Measurements from ENCODE around the gene CARD11. TPM values are rescaled to one million over a fixed set of nuclear protein-coding genes. Genes with fewer than 3 reads are reported as not detected.

CARD11 gene
- total RNA-seq, 3 donors from 2014 or later = 0.80 to 2.9 (median 2.0) TPM

GRCh38 chr7:2936891-2937580 is 106.6 kb downstream of the CARD11 start:
- Histone ChIP-seq H3K27me3 (peaks cover 0 to 4% of the 10 kb centered on the region in 2 donors), H3K4me1 (no peaks in the 10 kb centered on the region), H3K4me3 (no peak overlapping the region), H3K36me3 (no peaks in the 10 kb centered on the region), H3K27ac (no peak overlapping the region), H3K9me3 (no peaks in the 10 kb centered on the region)
- intact Hi-C loops (cut with DNase I; ENCODE audit: low total_unique reads) = loop anchor here (5.0 kb wide), 1 partner anchor 1225 kb away; no protein-coding TSS in a partner anchor
- TF ChIP-seq POLR2A (IDR thresholded peaks at IDR 0.05) (no peak), POLR2AphosphoS5 (IDR thresholded peaks at IDR 0.05) (no peak), CTCF (IDR thresholded peaks at IDR 0.05) (no peak)
- peak in 1 of 2 donors; percentile 43 for DNase-seq (ENCODE audit: low spot score in 2 of 2)

GRCh38 chr7:2936301-2936700 is 107.4 kb downstream of the CARD11 start:
- no peak for DNase-seq (ENCODE audit: low spot score in 2 of 2)
- Histone ChIP-seq H3K27ac (no peak overlapping the region), H3K4me1 (no peaks in the 10 kb centered on the region), H3K27me3 (peaks cover 0 to 4% of the 10 kb centered on the region in 2 donors), H3K4me3 (no peak overlapping the region), H3K36me3 (no peaks in the 10 kb centered on the region), H3K9me3 (no peaks in the 10 kb centered on the region)
- intact Hi-C loops (cut with DNase I; ENCODE audit: low total_unique reads) = loop anchor here (5.0 kb wide), 1 partner anchor 1226 kb away; no protein-coding TSS in a partner anchor
- TF ChIP-seq POLR2A (IDR thresholded peaks at IDR 0.05) (no peak), POLR2AphosphoS5 (IDR thresholded peaks at IDR 0.05) (no peak), CTCF (IDR thresholded peaks at IDR 0.05) (no peak)

GRCh38 chr7:2934984-2935740 is 108.5 kb downstream of the CARD11 start:
- no peaks in the 10 kb centered on the region for H3K4me1 ChIP-seq
- H3K27me3 ChIP-seq = peaks cover 0 to 15% of the 10 kb centered on the region in 2 donors
- no peak for TF ChIP-seq POLR2AphosphoS5 (IDR thresholded peaks at IDR 0.05)
- no peak for TF ChIP-seq POLR2A (IDR thresholded peaks at IDR 0.05)
- no peak for TF ChIP-seq CTCF (IDR thresholded peaks at IDR 0.05)
- intact Hi-C loops (cut with DNase I; ENCODE audit: low total_unique reads) = loop anchor here (5.0 kb wide), 1 partner anchor 1227 kb away; no protein-coding TSS in a partner anchor
- H3K27ac ChIP-seq = no peak overlapping the region
- no peaks in the 10 kb centered on the region for H3K36me3 ChIP-seq
- no peaks in the 10 kb centered on the region for H3K9me3 ChIP-seq
- DNase-seq (ENCODE audit: low spot score in 2 of 2) = no peak
- no peak overlapping the region for H3K4me3 ChIP-seq

GRCh38 chr7:2934211-2934731 is 109.4 kb downstream of the CARD11 start:
- intact Hi-C loops (cut with DNase I; ENCODE audit: low total_unique reads) = no loop called here
- TF ChIP-seq POLR2A (IDR thresholded peaks at IDR 0.05) (no peak), POLR2AphosphoS5 (IDR thresholded peaks at IDR 0.05) (no peak)
- Histone ChIP-seq H3K4me3 (no peak overlapping the region), H3K36me3 (no peaks in the 10 kb centered on the region), H3K4me1 (no peaks in the 10 kb centered on the region), H3K27me3 (peaks cover 0 to 24% of the 10 kb centered on the region in 2 donors), H3K9me3 (no peaks in the 10 kb centered on the region), H3K27ac (no peak overlapping the region)
- DNase-seq (ENCODE audit: low spot score in 2 of 2) = no peak

- Histone ChIP-seq H3K36me3 (no peaks in the 10 kb centered on the region), H3K4me3 (no peak overlapping the region), H3K27me3 (peaks cover 0 to 32% of the 10 kb centered on the region in 2 donors), H3K4me1 (no peaks in the 10 kb centered on the region), H3K27ac (no peak overlapping the region), H3K9me3 (no peaks in the 10 kb centered on the region)
- intact Hi-C loops (cut with DNase I; ENCODE audit: low total_unique reads) = no loop called here
- TF ChIP-seq POLR2AphosphoS5 (IDR thresholded peaks at IDR 0.05) (no peak), CTCF (IDR thresholded peaks at IDR 0.05) (no peak), POLR2A (IDR thresholded peaks at IDR 0.05) (no peak)
- no peak for DNase-seq (ENCODE audit: low spot score in 2 of 2)
Observed at GRCh38 chr7:2932402-2933251, 111.0 kb downstream of the CARD11 start.
